Natural killer cell (primary cell): Measurements from ENCODE around the gene FYN. TPM values are rescaled to one million over a fixed set of nuclear protein-coding genes. Genes with fewer than 3 reads are reported as not detected.

Experiments used
- ATAC-seq, 3 donors: fragments of 150-1000 bp in 2 of 3; fragments of 200-7000 bp in 1 of 3; cut with Tn5 transposase; 1 replicate in 1 of 3; 2 replicates in 2 of 3; pipeline ENCODE4 v1.10.0; 2021; ENCODE audit warnings: mild to moderate bottlenecking in 2 of 3, moderate library complexity in 2 of 3
- DNase-seq, 2 donors: peaks; one replicate each; pipeline versions ENCODE4 v3.0.0 to v3.0.0-alpha.2; 2013 to 2021; ENCODE audit warnings: mixed read lengths in 1 of 2
- H3K27ac ChIP-seq: one replicate; pipeline ENCODE4 v1.5.1; 2013; ENCODE audit warnings: mild to moderate bottlenecking, low read length
- H3K27me3 ChIP-seq: one replicate; pipeline ENCODE4 v1.6.1; 2013; ENCODE audit warnings: low read length; ENCODE audit not compliant: control insufficient read depth, insufficient read depth
- H3K36me3 ChIP-seq: one replicate; pipeline ENCODE4 v1.6.1; 2013; ENCODE audit warnings: low read length; ENCODE audit not compliant: control insufficient read depth, insufficient read depth
- H3K4me1 ChIP-seq: one replicate; pipeline ENCODE4 v1.6.1; 2013; ENCODE audit warnings: low read length; ENCODE audit not compliant: control insufficient read depth, insufficient read depth
- H3K4me3 ChIP-seq: one replicate; pipeline ENCODE4 v1.5.1; 2013; ENCODE audit warnings: low read length
- H3K9me3 ChIP-seq: one replicate; pipeline ENCODE4 v1.6.1; 2013; ENCODE audit warnings: low read length; ENCODE audit not compliant: control insufficient read depth, insufficient read depth
- H3K27ac Mint-ChIP-seq, 2 donors: one replicate each; pipeline ENCODE4 v1.8.0; 2022; ENCODE audit warnings: mild to moderate bottlenecking in 2 of 2, mixed read lengths in 2 of 2, moderate library complexity in 1 of 2
- H3K27me3 Mint-ChIP-seq, 2 donors: one replicate each; pipeline ENCODE4 v1.8.0; 2022; ENCODE audit warnings: low read depth in 2 of 2, mixed read lengths in 2 of 2
- H3K36me3 Mint-ChIP-seq: one replicate; pipeline ENCODE4 v1.8.0; 2022; ENCODE audit warnings: mixed read lengths
- H3K4me1 Mint-ChIP-seq, 2 donors: one replicate each; pipeline ENCODE4 v1.8.0; 2022; ENCODE audit warnings: mixed read lengths in 2 of 2
- H3K4me3 Mint-ChIP-seq: one replicate; pipeline ENCODE4 v1.8.0; 2022; ENCODE audit warnings: mild to moderate bottlenecking, moderate library complexity, mixed read lengths
- H3K9me3 Mint-ChIP-seq, 2 donors: one replicate each; pipeline ENCODE4 v1.8.0; 2022; ENCODE audit warnings: mixed read lengths in 2 of 2
- WGBS: methylation state at CpG from one replicate; pipeline ENCODE4 v1.1.7; 2013; ENCODE audit warnings: missing lambda C conversion rate; ENCODE audit not compliant: insufficient coverage; 5-methylcytosine and 5-hydroxymethylcytosine counted together
- intact Hi-C: fragments of 100-400 bp; cut with micrococcal nuclease; formaldehyde crosslinking; loops from one replicate; pipeline ENCODE4 v1.14.2; 2022
- total RNA-seq, 4 donors: library from RNA; stranded (reverse); fragments of 120-200 nt in 1 of 4; gene quantifications; one replicate each; pipeline versions ENCODE4 v1.2.3 to v1.2.4, GENCODE V29; 2013 to 2022
- TF ChIP-seq, protein P1 (sequence below): fragments of 200-600 bp; IDR thresholded peaks from one replicate; pipeline ENCODE4 v1.8.0; 2022; ENCODE audit warnings: antibody characterized with exemption

Gene FYN
- total RNA-seq, 3 donors from 2014 or later (not counting 1 experiment from before 2014, with no cell fraction given), result 616 to 757 (median 713) TPM

- no peaks in the 10 kb centered on the region for H3K9me3 Mint-ChIP-seq
- intact Hi-C loops, result no loop called here
- Histone ChIP-seq H3K9me3 (no peaks in the 10 kb centered on the region), H3K27ac (peak overlapping the region; percentile 9), H3K36me3 (peaks cover 12% of the 10 kb centered on the region), H3K27me3 (no peaks in the 10 kb centered on the region), H3K4me1 (peaks cover 21% of the 10 kb centered on the region), H3K4me3 (no peak overlapping the region)
- no peaks in the 10 kb centered on the region for H3K36me3 Mint-ChIP-seq
- ATAC-seq (peak in 1 of 3 donors; percentile 10), DNase-seq (no peak)
- H3K4me3 Mint-ChIP-seq, result peak overlapping the region; percentile 31
- TF ChIP-seq, protein P1, sequence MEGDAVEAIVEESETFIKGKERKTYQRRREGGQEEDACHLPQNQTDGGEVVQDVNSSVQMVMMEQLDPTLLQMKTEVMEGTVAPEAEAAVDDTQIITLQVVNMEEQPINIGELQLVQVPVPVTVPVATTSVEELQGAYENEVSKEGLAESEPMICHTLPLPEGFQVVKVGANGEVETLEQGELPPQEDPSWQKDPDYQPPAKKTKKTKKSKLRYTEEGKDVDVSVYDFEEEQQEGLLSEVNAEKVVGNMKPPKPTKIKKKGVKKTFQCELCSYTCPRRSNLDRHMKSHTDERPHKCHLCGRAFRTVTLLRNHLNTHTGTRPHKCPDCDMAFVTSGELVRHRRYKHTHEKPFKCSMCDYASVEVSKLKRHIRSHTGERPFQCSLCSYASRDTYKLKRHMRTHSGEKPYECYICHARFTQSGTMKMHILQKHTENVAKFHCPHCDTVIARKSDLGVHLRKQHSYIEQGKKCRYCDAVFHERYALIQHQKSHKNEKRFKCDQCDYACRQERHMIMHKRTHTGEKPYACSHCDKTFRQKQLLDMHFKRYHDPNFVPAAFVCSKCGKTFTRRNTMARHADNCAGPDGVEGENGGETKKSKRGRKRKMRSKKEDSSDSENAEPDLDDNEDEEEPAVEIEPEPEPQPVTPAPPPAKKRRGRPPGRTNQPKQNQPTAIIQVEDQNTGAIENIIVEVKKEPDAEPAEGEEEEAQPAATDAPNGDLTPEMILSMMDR, result no peak
- H3K27ac Mint-ChIP-seq, result peak overlapping the region; percentile 73 to 75
- 97% methylated on average over 5 of the region's 6 CpGs for WGBS
- H3K27me3 Mint-ChIP-seq, result no peaks in the 10 kb centered on the region
- H3K4me1 Mint-ChIP-seq, result peaks cover 55 to 61% of the 10 kb centered on the region in 2 donors
Observed at GRCh38 chr6:111817451-111818120, 55.7 kb downstream of the FYN start.

- intact Hi-C loops, result loop anchor here (2.0 kb wide), 1 partner anchor 59 kb away; the partner anchor contains the start of gene FYN
- DNase-seq, result peak in 1 of 2 donors; percentile 49
- H3K27me3 Mint-ChIP-seq, result no peaks in the 10 kb centered on the region
- H3K4me3 Mint-ChIP-seq, result peak overlapping the region; percentile 4
- H3K27ac Mint-ChIP-seq, result peak overlapping the region; percentile 82 to 86
- no peaks in the 10 kb centered on the region for H3K27me3 ChIP-seq
- H3K9me3 ChIP-seq, result no peaks in the 10 kb centered on the region
- H3K27ac ChIP-seq, result no peak overlapping the region
- H3K36me3 Mint-ChIP-seq, result no peaks in the 10 kb centered on the region
- TF ChIP-seq, protein P1, result no peak
- WGBS, result 64% methylated on average over 7 of the region's 8 CpGs
- ATAC-seq, result peak in 2 of 3 donors; percentile 4 to 18
- no peak overlapping the region for H3K4me3 ChIP-seq
- peaks cover 43% of the 10 kb centered on the region for H3K4me1 ChIP-seq
- H3K9me3 Mint-ChIP-seq, result no peaks in the 10 kb centered on the region
- peaks cover 65 to 75% of the 10 kb centered on the region in 2 donors for H3K4me1 Mint-ChIP-seq
- peaks cover 13% of the 10 kb centered on the region for H3K36me3 ChIP-seq
Observed at GRCh38 chr6:111813677-111814310, 59.5 kb downstream of the FYN start.

GRCh38 chr6:111813237-111813636 is 60.0 kb downstream of the FYN start:
- Histone ChIP-seq H3K9me3 (no peaks in the 10 kb centered on the region), H3K27me3 (no peaks in the 10 kb centered on the region), H3K27ac (peak overlapping the region; percentile 24), H3K4me3 (no peak overlapping the region), H3K36me3 (peaks cover 13% of the 10 kb centered on the region), H3K4me1 (peaks cover 39% of the 10 kb centered on the region)
- ATAC-seq, result peak; percentile 31 to 61 (median 53)
- no peaks in the 10 kb centered on the region for H3K27me3 Mint-ChIP-seq
- no peak for DNase-seq
- H3K9me3 Mint-ChIP-seq, result no peaks in the 10 kb centered on the region
- H3K4me1 Mint-ChIP-seq, result peaks cover 61 to 75% of the 10 kb centered on the region in 2 donors
- H3K27ac Mint-ChIP-seq, result peak overlapping the region; percentile 82 to 86
- no peaks in the 10 kb centered on the region for H3K36me3 Mint-ChIP-seq
- TF ChIP-seq, protein P1, result no peak
- intact Hi-C loops, result loop anchor here (2.0 kb wide), 1 partner anchor 60 kb away; the partner anchor contains the start of gene FYN
- H3K4me3 Mint-ChIP-seq, result peak overlapping the region; percentile 4
